ENCODE results near the gene C1orf226. TPM values are rescaled to one million over a fixed set of nuclear protein-coding genes. Genes with fewer than 3 reads are reported as not detected.

C1orf226 gene, protein sequence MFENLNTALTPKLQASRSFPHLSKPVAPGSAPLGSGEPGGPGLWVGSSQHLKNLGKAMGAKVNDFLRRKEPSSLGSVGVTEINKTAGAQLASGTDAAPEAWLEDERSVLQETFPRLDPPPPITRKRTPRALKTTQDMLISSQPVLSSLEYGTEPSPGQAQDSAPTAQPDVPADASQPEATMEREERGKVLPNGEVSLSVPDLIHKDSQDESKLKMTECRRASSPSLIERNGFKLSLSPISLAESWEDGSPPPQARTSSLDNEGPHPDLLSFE
- polyA plus RNA-seq = 17.1 TPM
- long read RNA-seq, donor 1, full-length matches to known transcripts = 2 of 12 reads
- long read RNA-seq, donor 1, partial matches to known transcripts = 10 of 12 reads
- long read RNA-seq, donor 1, other reads (novel, unspliced or antisense) = 0 of 12 reads
- long read RNA-seq, donor 2, full-length matches to known transcripts = 2 of 2 reads
- long read RNA-seq, donor 2, partial matches to known transcripts = 0 of 2 reads
- long read RNA-seq, donor 2, other reads (novel, unspliced or antisense) = 0 of 2 reads
- long read RNA-seq, donor 3 = 0 reads
- long read RNA-seq, donor 4, full-length matches to known transcripts = 1 of 1 reads
- long read RNA-seq, donor 4, partial matches to known transcripts = 0 of 1 reads
- long read RNA-seq, donor 4, other reads (novel, unspliced or antisense) = 0 of 1 reads
- long read RNA-seq, donor 5, full-length matches to known transcripts = 2 of 2 reads
- long read RNA-seq, donor 5, partial matches to known transcripts = 0 of 2 reads
- long read RNA-seq, donor 5, other reads (novel, unspliced or antisense) = 0 of 2 reads
- long read RNA-seq, donor 6, full-length matches to known transcripts = 2 of 2 reads
- long read RNA-seq, donor 6, partial matches to known transcripts = 0 of 2 reads
- long read RNA-seq, donor 6, other reads (novel, unspliced or antisense) = 0 of 2 reads
- long read RNA-seq, donor 7, full-length matches to known transcripts = 3 of 3 reads
- long read RNA-seq, donor 7, partial matches to known transcripts = 0 of 3 reads
- long read RNA-seq, donor 7, other reads (novel, unspliced or antisense) = 0 of 3 reads
- long read RNA-seq, donor 8 = 0 reads
- long read RNA-seq, donor 9, full-length matches to known transcripts = 5 of 5 reads
- long read RNA-seq, donor 9, partial matches to known transcripts = 0 of 5 reads
- long read RNA-seq, donor 9, other reads (novel, unspliced or antisense) = 0 of 5 reads
- long read RNA-seq, donor 10, full-length matches to known transcripts = 6 of 6 reads
- long read RNA-seq, donor 10, partial matches to known transcripts = 0 of 6 reads
- long read RNA-seq, donor 10, other reads (novel, unspliced or antisense) = 0 of 6 reads
- long read RNA-seq, donor 11, full-length matches to known transcripts = 1 of 1 reads
- long read RNA-seq, donor 11, partial matches to known transcripts = 0 of 1 reads
- long read RNA-seq, donor 11, other reads (novel, unspliced or antisense) = 0 of 1 reads

DNA sequence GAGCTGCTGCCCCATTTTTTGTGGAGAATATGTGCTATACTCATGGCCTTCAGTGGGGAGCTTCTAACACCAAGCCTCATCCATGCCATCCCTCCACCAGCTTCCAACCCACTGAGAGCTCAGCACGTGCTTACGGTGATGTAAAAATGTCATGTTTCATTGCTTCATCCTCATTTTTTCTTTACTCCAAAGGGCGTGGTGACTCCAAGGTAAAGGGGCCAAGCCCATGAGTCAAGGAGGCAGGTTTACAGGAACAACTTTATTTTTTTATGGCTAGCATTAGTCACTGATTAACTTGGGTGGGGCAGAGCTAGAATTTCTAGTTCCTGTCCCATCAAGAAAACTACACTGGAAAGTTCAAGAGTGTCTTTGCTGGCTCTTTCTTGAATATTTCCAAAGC lies at the start of gene C1orf226:
Gene C1orf226 (plus strand): TSS at position 346 of the 400 bp plus-strand sequence. CDS start 174 bp downstream, outside the sequence.
- H3K27me3 ChIP-seq (ENCODE audit: control insufficient read depth, insufficient read depth, low read length) = no peaks in the 10 kb centered on the region
- H3K9me3 ChIP-seq (ENCODE audit: control insufficient read depth, low read depth, low read length) = no peaks in the 10 kb centered on the region
- peaks cover 18% of the 10 kb centered on the region for H3K36me3 ChIP-seq (ENCODE audit: control insufficient read depth, insufficient read depth, low read length)
- peak within 1 kb of the TSS; percentile 22 for H3K4me3 ChIP-seq (ENCODE audit: low read length)
- WGBS (ENCODE audit: insufficient coverage, low lambda C conversion rate) = 14% methylated on average over 1 of the region's 3 CpGs
- H3K4me1 ChIP-seq (ENCODE audit: control insufficient read depth, insufficient read depth, low read length) = peaks cover 36% of the 10 kb centered on the region
- peak; percentile 93 to 98 for DNase-seq
- H3K27ac ChIP-seq (ENCODE audit: low read length) = peak within 1 kb of the TSS; percentile 99

DNA sequence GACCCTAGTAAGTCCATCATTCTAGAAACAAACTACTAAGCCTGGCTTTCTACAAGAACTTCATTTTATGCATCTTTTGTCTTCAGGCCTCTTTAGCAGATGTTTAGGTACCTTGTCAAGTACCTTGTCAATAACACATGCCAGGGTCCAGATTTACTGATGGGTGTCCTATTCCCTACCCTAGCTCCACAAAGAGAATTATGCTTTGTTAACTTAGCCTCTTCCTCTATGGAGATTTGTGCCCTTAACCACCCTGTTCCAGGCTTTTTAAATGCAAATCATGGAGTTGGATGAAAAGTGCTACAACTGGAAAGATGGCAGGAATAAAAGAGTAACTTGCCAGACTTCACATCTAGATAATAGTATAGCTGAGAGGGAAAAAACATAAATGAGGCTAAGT lies 47.5 kb upstream of the C1orf226 start:
- Histone ChIP-seq H3K36me3 (ENCODE audit: control insufficient read depth, insufficient read depth, low read length) (no peaks in the 10 kb centered on the region), H3K4me1 (ENCODE audit: control insufficient read depth, insufficient read depth, low read length) (no peaks in the 10 kb centered on the region), H3K27ac (ENCODE audit: low read length) (no peak overlapping the region), H3K27me3 (ENCODE audit: control insufficient read depth, insufficient read depth, low read length) (no peaks in the 10 kb centered on the region), H3K4me3 (ENCODE audit: low read length) (no peak overlapping the region), H3K9me3 (ENCODE audit: control insufficient read depth, low read depth, low read length) (no peaks in the 10 kb centered on the region)
- DNase-seq = no peak

DNA sequence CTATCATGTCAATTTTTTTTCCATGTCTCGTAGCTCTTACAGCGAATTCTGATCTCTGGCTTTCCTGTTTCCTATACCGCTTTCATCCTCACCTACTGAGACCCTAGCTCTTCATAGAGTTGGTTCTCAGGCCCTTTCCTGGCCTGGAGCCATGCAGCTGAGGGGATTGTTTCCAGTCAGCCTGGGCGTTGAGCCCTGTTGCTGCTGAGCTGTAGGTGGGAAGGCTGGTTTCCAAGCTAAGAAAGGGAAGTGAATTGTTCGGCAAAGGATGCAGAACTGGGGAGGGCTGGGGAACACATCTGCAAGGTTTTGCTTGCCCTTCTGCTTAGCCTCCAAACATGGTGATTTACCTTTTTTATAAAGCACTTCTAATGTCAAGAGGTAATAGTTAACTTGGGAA lies 46.4 kb upstream of the C1orf226 start:
- no peak overlapping the region for H3K4me3 ChIP-seq (ENCODE audit: low read length)
- 96% methylated on average over 4 of the region's 5 CpGs for WGBS (ENCODE audit: insufficient coverage, low lambda C conversion rate)
- DNase-seq = no peak

DNA sequence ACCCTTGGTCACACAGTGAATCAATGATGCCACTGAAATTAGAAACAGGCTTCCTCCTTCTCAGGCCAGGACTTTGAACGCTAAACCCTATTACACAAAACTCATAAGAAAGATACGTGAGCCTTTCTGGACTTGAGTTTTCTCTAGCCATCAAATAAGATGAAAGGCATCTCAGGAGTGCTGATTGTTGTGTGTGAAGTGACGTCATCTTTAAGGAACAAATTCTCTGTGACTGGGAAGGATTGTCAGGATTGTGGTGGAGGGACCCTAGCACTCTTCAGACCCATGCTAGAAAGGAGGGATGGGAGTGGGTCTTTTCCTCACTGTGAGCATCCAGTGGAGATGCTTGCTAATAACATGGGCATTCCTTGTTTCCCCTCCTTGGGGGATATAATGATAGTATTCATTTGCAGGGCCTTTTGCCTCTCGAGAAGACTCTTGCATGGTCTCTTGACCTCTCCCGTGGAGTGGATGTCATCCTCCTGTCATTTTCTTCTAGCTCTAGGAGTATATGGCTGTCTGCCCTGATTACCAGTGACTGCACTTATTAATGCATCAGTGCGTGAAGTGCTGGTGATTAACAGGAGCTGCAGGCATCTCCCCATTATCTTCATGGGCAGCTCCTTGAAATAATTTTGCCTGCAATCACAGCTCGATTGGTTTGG lies 44.8 kb upstream of the C1orf226 start:
- no peaks in the 10 kb centered on the region for H3K36me3 ChIP-seq (ENCODE audit: control insufficient read depth, insufficient read depth, low read length)
- DNase-seq = no peak
- WGBS (ENCODE audit: insufficient coverage, low lambda C conversion rate) = no CpG with 5 or more reads among the region's 7 CpGs
- H3K4me1 ChIP-seq (ENCODE audit: control insufficient read depth, insufficient read depth, low read length) = no peaks in the 10 kb centered on the region
- H3K27ac ChIP-seq (ENCODE audit: low read length) = no peak overlapping the region
- H3K9me3 ChIP-seq (ENCODE audit: control insufficient read depth, low read depth, low read length) = no peaks in the 10 kb centered on the region
- H3K4me3 ChIP-seq (ENCODE audit: low read length) = no peak overlapping the region
- H3K27me3 ChIP-seq (ENCODE audit: control insufficient read depth, insufficient read depth, low read length) = no peaks in the 10 kb centered on the region

More for the DNA sequence above, 46.4 kb upstream of the C1orf226 start:
- H3K9me3 ChIP-seq (ENCODE audit: control insufficient read depth, low read depth, low read length) = no peaks in the 10 kb centered on the region
- H3K4me1 ChIP-seq (ENCODE audit: control insufficient read depth, insufficient read depth, low read length) = no peaks in the 10 kb centered on the region
- no peak overlapping the region for H3K27ac ChIP-seq (ENCODE audit: low read length)
- no peaks in the 10 kb centered on the region for H3K36me3 ChIP-seq (ENCODE audit: control insufficient read depth, insufficient read depth, low read length)
- no peaks in the 10 kb centered on the region for H3K27me3 ChIP-seq (ENCODE audit: control insufficient read depth, insufficient read depth, low read length)

DNA sequence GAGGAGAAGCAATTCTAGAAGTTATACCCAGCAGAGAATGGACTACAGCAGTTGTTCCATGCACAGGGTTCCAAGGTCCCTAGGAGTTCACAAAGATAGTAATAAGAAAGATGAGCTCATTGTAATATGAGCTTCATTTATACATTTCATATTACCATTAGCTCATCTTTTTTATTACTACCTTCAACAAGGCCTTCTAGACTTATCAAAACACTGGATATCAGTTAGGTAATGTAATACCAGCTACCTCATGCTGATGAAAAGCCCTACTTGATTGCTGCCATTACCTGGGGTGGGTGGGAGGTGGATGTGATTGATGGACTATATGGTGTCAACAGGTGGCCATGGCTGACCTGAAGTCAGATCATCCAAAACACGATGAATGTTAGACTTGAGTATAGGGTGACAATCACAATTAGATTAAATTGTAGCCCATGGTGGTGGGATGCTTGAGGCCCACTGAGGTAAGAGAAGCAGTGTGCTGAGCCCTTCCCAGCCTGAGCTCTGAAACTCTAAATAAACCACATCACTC lies 39.0 kb upstream of the C1orf226 start:
- H3K9me3 ChIP-seq (ENCODE audit: control insufficient read depth, low read depth, low read length) = no peaks in the 10 kb centered on the region
- no CpG with 5 or more reads among the region's 1 CpG for WGBS (ENCODE audit: insufficient coverage, low lambda C conversion rate)

DNA sequence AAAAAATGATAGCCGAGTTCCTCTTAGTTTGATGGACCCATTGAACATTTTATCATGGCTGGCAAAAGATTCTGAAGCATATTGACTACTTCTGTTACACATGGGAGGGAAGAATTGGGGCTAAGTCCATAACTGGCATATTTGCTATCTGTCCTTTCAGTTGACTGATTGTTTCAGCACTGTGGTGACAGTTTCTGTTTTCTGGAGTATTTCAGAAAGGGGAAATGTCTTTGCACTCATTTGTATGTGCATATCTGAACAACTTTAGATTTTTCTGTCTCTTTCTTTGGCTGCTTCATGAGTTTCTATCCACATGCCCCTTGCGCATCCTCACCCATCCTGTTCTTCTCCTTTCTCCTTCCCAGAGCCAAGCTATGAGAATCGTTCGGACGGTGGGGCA lies 38.1 kb upstream of the C1orf226 start:
- H3K4me3 ChIP-seq (ENCODE audit: low read length) = no peak overlapping the region
- H3K9me3 ChIP-seq (ENCODE audit: control insufficient read depth, low read depth, low read length) = no peaks in the 10 kb centered on the region
- peaks cover 16% of the 10 kb centered on the region for H3K4me1 ChIP-seq (ENCODE audit: control insufficient read depth, insufficient read depth, low read length)
- H3K27me3 ChIP-seq (ENCODE audit: control insufficient read depth, insufficient read depth, low read length) = no peaks in the 10 kb centered on the region
- no peak for DNase-seq
- WGBS (ENCODE audit: insufficient coverage, low lambda C conversion rate) = no CpG with 5 or more reads among the region's 5 CpGs
- no peaks in the 10 kb centered on the region for H3K36me3 ChIP-seq (ENCODE audit: control insufficient read depth, insufficient read depth, low read length)
- H3K27ac ChIP-seq (ENCODE audit: low read length) = no peak overlapping the region

More for the DNA sequence above, 39.0 kb upstream of the C1orf226 start:
- Histone ChIP-seq H3K4me3 (ENCODE audit: low read length) (no peak overlapping the region), H3K27me3 (ENCODE audit: control insufficient read depth, insufficient read depth, low read length) (no peaks in the 10 kb centered on the region), H3K27ac (ENCODE audit: low read length) (no peak overlapping the region), H3K36me3 (ENCODE audit: control insufficient read depth, insufficient read depth, low read length) (no peaks in the 10 kb centered on the region), H3K4me1 (ENCODE audit: control insufficient read depth, insufficient read depth, low read length) (peaks cover 8% of the 10 kb centered on the region)
- DNase-seq = no peak

DNA sequence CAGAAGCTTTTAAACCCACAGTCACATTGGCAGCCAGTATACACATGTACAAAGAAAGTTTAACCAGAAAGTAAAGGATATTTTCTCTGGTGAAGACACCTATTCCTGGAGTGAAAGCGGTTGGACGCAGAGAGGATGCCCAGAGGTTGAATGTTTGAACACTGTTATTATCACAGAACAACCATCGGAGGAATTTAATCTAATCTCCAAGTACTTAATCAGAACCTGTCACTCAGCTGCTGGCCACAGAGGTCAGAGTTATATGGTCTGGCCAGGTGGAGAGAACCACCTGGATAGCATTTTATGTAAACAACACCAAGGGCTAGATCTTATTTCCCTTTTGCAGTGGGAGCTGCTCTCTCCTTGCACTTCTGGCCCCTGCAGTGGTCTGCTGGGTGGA lies 34.2 kb upstream of the C1orf226 start:
- H3K27ac ChIP-seq (ENCODE audit: low read length) = peak overlapping the region; percentile 24
- 29% methylated on average over 2 of the region's 3 CpGs for WGBS (ENCODE audit: insufficient coverage, low lambda C conversion rate)
- DNase-seq = peak; percentile 19 to 50
- no peak overlapping the region for H3K4me3 ChIP-seq (ENCODE audit: low read length)
- H3K27me3 ChIP-seq (ENCODE audit: control insufficient read depth, insufficient read depth, low read length) = no peaks in the 10 kb centered on the region
- H3K4me1 ChIP-seq (ENCODE audit: control insufficient read depth, insufficient read depth, low read length) = peaks cover 39% of the 10 kb centered on the region
- no peaks in the 10 kb centered on the region for H3K9me3 ChIP-seq (ENCODE audit: control insufficient read depth, low read depth, low read length)
- H3K36me3 ChIP-seq (ENCODE audit: control insufficient read depth, insufficient read depth, low read length) = no peaks in the 10 kb centered on the region

DNA sequence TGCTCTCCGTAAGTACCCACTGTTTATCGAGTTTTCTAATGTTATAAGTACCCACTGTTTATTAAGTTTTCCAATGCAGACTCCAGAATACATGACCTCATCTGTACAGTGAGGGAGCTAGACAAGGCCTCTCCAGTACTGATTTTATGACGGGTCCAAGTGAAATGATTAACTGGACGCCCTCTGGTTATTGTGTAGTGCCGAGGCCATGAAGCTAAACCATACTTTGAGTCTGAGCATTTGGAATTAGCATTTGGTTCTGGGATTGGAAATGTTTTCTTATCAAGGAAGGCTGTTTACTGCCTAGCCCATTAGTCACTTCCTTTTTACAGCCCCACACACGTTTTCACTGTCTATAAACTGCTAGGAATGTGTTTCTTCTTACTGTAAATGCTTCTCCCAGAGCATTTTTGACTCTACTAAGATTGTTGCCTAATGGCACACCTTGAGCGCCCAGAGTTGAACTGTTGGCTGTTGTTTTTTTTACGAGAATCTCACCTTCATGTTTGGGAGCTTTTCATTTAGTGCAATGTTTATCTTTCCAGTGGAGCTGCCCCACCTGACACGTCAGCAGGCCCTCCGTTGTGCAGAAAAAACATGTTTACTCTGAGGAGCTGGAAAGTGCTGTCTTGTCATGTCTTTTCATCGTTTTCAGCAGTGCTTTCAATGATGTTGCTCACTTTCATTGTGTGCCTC lies 31.7 kb upstream of the C1orf226 start:
- Histone ChIP-seq H3K27me3 (ENCODE audit: control insufficient read depth, insufficient read depth, low read length) (no peaks in the 10 kb centered on the region), H3K36me3 (ENCODE audit: control insufficient read depth, insufficient read depth, low read length) (no peaks in the 10 kb centered on the region), H3K9me3 (ENCODE audit: control insufficient read depth, low read depth, low read length) (no peaks in the 10 kb centered on the region), H3K27ac (ENCODE audit: low read length) (peak overlapping the region; percentile 78), H3K4me3 (ENCODE audit: low read length) (no peak overlapping the region), H3K4me1 (ENCODE audit: control insufficient read depth, insufficient read depth, low read length) (peaks cover 49% of the 10 kb centered on the region)
- DNase-seq = peak; percentile 86 to 95
- WGBS (ENCODE audit: insufficient coverage, low lambda C conversion rate) = 0% methylated on average over 1 of the region's 11 CpGs

DNA sequence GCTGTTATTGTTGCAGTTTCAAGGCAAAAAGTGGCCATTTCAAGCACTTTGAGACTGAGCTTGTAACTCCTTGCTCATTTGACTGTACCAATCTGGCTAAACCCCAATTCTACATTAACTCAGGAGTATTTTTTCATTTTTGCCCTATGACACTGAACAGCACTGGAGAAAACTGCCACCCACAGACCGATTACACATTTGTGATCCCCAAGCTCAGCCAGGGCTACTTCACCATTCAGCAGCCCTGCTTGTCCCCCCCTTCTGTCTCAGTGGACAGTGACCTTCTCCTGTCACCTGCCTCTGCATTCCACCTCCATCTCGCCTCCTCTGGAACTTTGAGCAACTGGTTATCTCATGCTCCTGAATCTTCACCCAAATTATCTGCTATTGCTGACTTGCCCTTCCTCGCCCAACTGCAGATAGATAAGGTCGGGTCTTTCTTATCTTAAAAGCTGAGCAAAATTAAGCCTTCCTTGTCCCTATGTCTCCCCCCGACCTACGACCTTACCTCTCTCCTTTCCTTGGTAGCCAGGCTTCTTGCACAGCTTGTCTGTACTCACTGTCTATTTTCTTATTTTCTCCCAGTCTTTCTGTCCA lies 30.2 kb upstream of the C1orf226 start:
- peak; percentile 16 to 32 for DNase-seq
- Histone ChIP-seq H3K36me3 (ENCODE audit: control insufficient read depth, insufficient read depth, low read length) (no peaks in the 10 kb centered on the region), H3K4me1 (ENCODE audit: control insufficient read depth, insufficient read depth, low read length) (peaks cover 54% of the 10 kb centered on the region), H3K4me3 (ENCODE audit: low read length) (no peak overlapping the region), H3K27ac (ENCODE audit: low read length) (peak overlapping the region; percentile 16), H3K9me3 (ENCODE audit: control insufficient read depth, low read depth, low read length) (no peaks in the 10 kb centered on the region), H3K27me3 (ENCODE audit: control insufficient read depth, insufficient read depth, low read length) (no peaks in the 10 kb centered on the region)
- 25% methylated on average over 4 of the region's 6 CpGs for WGBS (ENCODE audit: insufficient coverage, low lambda C conversion rate)
